GM12878 (cell line): Measurements from ENCODE around the gene PRDM16. TPM values are rescaled to one million over a fixed set of nuclear protein-coding genes. Genes with fewer than 3 reads are reported as not detected.

Source experiments
- ATAC-seq: fragments of 200-7000 bp; cut with Tn5 transposase; 3 replicates; pipeline ENCODE4 v1.9.1; 2020; ENCODE audit warnings: mild to moderate bottlenecking, moderate library complexity
- BruUV-seq: library from RNA; stranded (reverse); fragments of 400-500 nt; replicated peaks from 2 replicates; lab custom pipeline; 2021; lab: Mats Ljungman, UMichigan
- CTCF ChIA-PET: fragments of 300-600 bp; sonication (Branson Sonifier 250); formaldehyde crosslinking; extraction: SDS; loops from one replicate; lab custom pipeline; 2021; ENCODE audit warnings: inconsistent platforms; lab: Yijun Ruan, JAX
- POLR2A ChIA-PET: fragments of 350-600 bp; formaldehyde crosslinking; extraction: SDS; loops from one replicate; lab custom pipeline; 2021; ENCODE audit warnings: inconsistent platforms; lab: Charles Lee
- RAD21 ChIA-PET: fragments of 300-600 bp; sonication (Branson Sonifier 250); formaldehyde crosslinking; loops from one replicate; lab custom pipeline; 2023; ENCODE audit warnings: antibody characterized with exemption; ENCODE audit not compliant: unreplicated experiment; lab: Charles Lee
- SMC1A ChIA-PET: fragments of 300-600 bp; sonication (Branson Sonifier 250); formaldehyde crosslinking; loops from one replicate; lab custom pipeline; 2023; ENCODE audit not compliant: unreplicated experiment, uncharacterized antibody; lab: Charles Lee
- DNase-seq: peaks from one replicate; pipeline ENCODE4 v3.0.0-alpha.2; 2011; ENCODE audit warnings: low read depth, low spot score
- FAIRE-seq: peaks from 3 replicates; lab custom pipeline; 2011; peaks lifted over from hg19 to GRCh38; lab: Jason Lieb, UNC
- H2AFZ ChIP-seq: 2 replicates; pipeline ENCODE4 v1.6.0; 2011; ENCODE audit warnings: low read depth, low read length, control low read depth; ENCODE audit not compliant: control insufficient read depth
- H3K27ac ChIP-seq: 2 replicates; pipeline ENCODE4 v1.5.1; 2011; ENCODE audit warnings: control low read depth; ENCODE audit not compliant: control insufficient read depth, insufficient read depth
- H3K27me3 ChIP-seq, 2 experiments: replicated peaks in 1 of 2; 2 replicates each; pipeline versions ENCODE4 v1.6.0 to v1.6.1; 2011; ENCODE audit warnings: low read length in 1 of 2; ENCODE audit not compliant: control insufficient read depth in 2 of 2, insufficient read depth in 2 of 2
- H3K36me3 ChIP-seq, 2 experiments: 2 replicates each; pipeline ENCODE4 v1.5.1; 2011; ENCODE audit warnings: low read length in 1 of 2; ENCODE audit not compliant: control insufficient read depth in 2 of 2, insufficient read depth in 2 of 2
- H3K4me1 ChIP-seq: 2 replicates; pipeline ENCODE4 v1.6.1; 2011; ENCODE audit warnings: mild to moderate bottlenecking, low read length, moderate library complexity, mixed read lengths; ENCODE audit not compliant: control insufficient read depth, insufficient read depth
- H3K4me2 ChIP-seq: 2 replicates; pipeline ENCODE4 v1.6.0; 2011; ENCODE audit warnings: control low read depth; ENCODE audit not compliant: control insufficient read depth, insufficient read depth
- H3K4me3 ChIP-seq: fragments of 200-600 bp; sonication (generic); 2 replicates; pipeline ENCODE4 v1.5.1; 2016
- H3K79me2 ChIP-seq: 2 replicates; pipeline ENCODE4 v1.6.0; 2011; ENCODE audit warnings: low read length; ENCODE audit not compliant: control insufficient read depth, insufficient read depth
- H3K9ac ChIP-seq: 2 replicates; pipeline ENCODE4 v1.8.0; 2011; ENCODE audit warnings: low read length, control low read depth, mixed read lengths; ENCODE audit not compliant: control insufficient read depth, insufficient read depth
- H3K9me3 ChIP-seq: replicated peaks from 3 replicates; pipeline ENCODE4 v1.5.1; 2011; ENCODE audit warnings: mild to moderate bottlenecking, low read length; ENCODE audit not compliant: control insufficient read depth, insufficient read depth
- H4K20me1 ChIP-seq: 2 replicates; pipeline ENCODE4 v1.6.0; 2011; ENCODE audit not compliant: control insufficient read depth, insufficient read depth
- BACH1 ChIP-seq: fragments of 450-650 bp; IDR thresholded peaks from 2 replicates; pipeline ENCODE4 v1.6.1; 2017; ENCODE audit warnings: mild to moderate bottlenecking, borderline replicate concordance
- BHLHE40 ChIP-seq, 2 experiments: fragments of 450-650 bp in 1 of 2; IDR thresholded peaks; 2 replicates each; pipeline ENCODE4 v1.6.1; 2011 to 2017; ENCODE audit warnings: low read depth in 2 of 2, borderline replicate concordance in 1 of 2, improper control_type of control experiment in 1 of 2, low read length in 1 of 2, mild to moderate bottlenecking in 1 of 2
- CHD1 ChIP-seq: IDR thresholded peaks from 2 replicates; pipeline ENCODE4 v1.6.1; 2012; ENCODE audit warnings: low read depth, low read length, improper control_type of control experiment
- EP300 ChIP-seq, 2 experiments: fragments of 150-350 bp in 1 of 2; IDR thresholded peaks; 2 replicates each; pipeline ENCODE4 v1.6.1; 2011 to 2012; ENCODE audit warnings: low read depth in 2 of 2, low read length in 2 of 2, borderline replicate concordance in 1 of 2, improper control_type of control experiment in 1 of 2, inconsistent platforms in 1 of 2; ENCODE audit not compliant: control insufficient read depth in 1 of 2
- EZH2 ChIP-seq: IDR thresholded peaks from 2 replicates; pipeline ENCODE4 v1.6.1; 2012; ENCODE audit warnings: low read depth, mild to moderate bottlenecking, control low read depth, inconsistent platforms, low read length, borderline replicate concordance; ENCODE audit not compliant: control insufficient read depth
- MTA2 ChIP-seq: fragments of 450-650 bp; IDR thresholded peaks from 2 replicates; pipeline ENCODE4 v1.6.1; 2016; ENCODE audit warnings: low read depth, mild to moderate bottlenecking, moderate library complexity
- PBX3 ChIP-seq: IDR thresholded peaks from 2 replicates; pipeline ENCODE4 v1.6.1; 2011; ENCODE audit warnings: mild to moderate bottlenecking, low read depth, low read length, moderate library complexity; ENCODE audit not compliant: insufficient replicate concordance
- POU2F2 ChIP-seq: IDR thresholded peaks from 3 replicates; pipeline ENCODE4 v1.6.1; 2011; ENCODE audit warnings: low read depth, mild to moderate bottlenecking, low read length, borderline replicate concordance
- RELB ChIP-seq: fragments of 450-650 bp; IDR thresholded peaks from 2 replicates; pipeline ENCODE4 v1.6.1; 2017; ENCODE audit warnings: low read depth, mild to moderate bottlenecking, moderate library complexity
- SMAD5 ChIP-seq: IDR thresholded peaks from 2 replicates; pipeline ENCODE4 v1.6.1; 2016; ENCODE audit warnings: antibody characterized with exemption, low read depth
- SREBF1 ChIP-seq: IDR thresholded peaks from 2 replicates; pipeline ENCODE4 v1.6.1; 2012; ENCODE audit warnings: mild to moderate bottlenecking, low read length
- STAT1 ChIP-seq: fragments of 450-650 bp; conservative IDR thresholded peaks from 2 replicates; pipeline ENCODE4 v1.6.1; 2014; ENCODE audit warnings: antibody characterized with exemption, mild to moderate bottlenecking
- SUPT20H ChIP-seq: IDR thresholded peaks from 2 replicates; pipeline ENCODE4 v1.6.1; 2011; ENCODE audit warnings: low read depth, mild to moderate bottlenecking, low read length, moderate library complexity, borderline replicate concordance; ENCODE audit not compliant: control insufficient read depth
- ZNF217 ChIP-seq: fragments of 450-650 bp; IDR thresholded peaks from 2 replicates; pipeline ENCODE4 v1.6.1; 2017; ENCODE audit warnings: antibody characterized with exemption, mild to moderate bottlenecking
- ZNF384 ChIP-seq: IDR thresholded peaks from 2 replicates; pipeline ENCODE4 v1.6.1; 2012; ENCODE audit warnings: low read depth, mild to moderate bottlenecking, low read length, improper control_type of control experiment, borderline replicate concordance
- ZSCAN29 ChIP-seq: fragments of 450-650 bp; IDR thresholded peaks from 2 replicates; pipeline ENCODE4 v1.6.1; 2017; ENCODE audit warnings: mild to moderate bottlenecking, moderate library complexity
- WGBS: methylation state at CpG from one replicate; pipeline ENCODE4 v1.1.6; 2016; ENCODE audit warnings: low lambda C conversion rate; ENCODE audit not compliant: insufficient replicate concordance, insufficient coverage; ENCODE audit errors: missing lambda C conversion rate; 5-methylcytosine and 5-hydroxymethylcytosine counted together
- in situ Hi-C: fragments of 300-500 bp; cut with MboI; formaldehyde crosslinking; loops from 9 replicates; pipeline ENCODE4 v1.14.3; 2018; ENCODE audit warnings: mixed read lengths
- intact Hi-C: fragments of 100-400 bp; cut with micrococcal nuclease; formaldehyde crosslinking; loops from one replicate; pipeline ENCODE4 v1.14.2; 2022; ENCODE audit not compliant: unreplicated experiment
- polyA plus RNA-seq, 11 experiments: library from polyadenylated mRNA; depleted of rRNA in 4 of 11; unstranded in 6 of 11; stranded (reverse) in 5 of 11; fragments of >200 nt; fragmentation: Nextera tagmentation in 4 of 11; fragmentation: Illumina TruSeq in 1 of 11; extraction: Ambion mirVana in 4 of 11; extraction: Trizol in 1 of 11; gene quantifications; 1 replicate in 1 of 11; 2 replicates in 10 of 11; pipeline versions ENCODE4 v1.2.1 to v1.2.3, GENCODE V29; 2011 to 2016; ENCODE audit warnings: inconsistent platforms in 2 of 11, missing spikeins in 2 of 11, low read depth in 1 of 11
- total RNA-seq, 4 experiments: library from RNA; depleted of rRNA in 3 of 4; stranded (reverse); fragments of >200 nt in 3 of 4; fragmentation: Illumina TruSeq in 1 of 4; extraction: Trizol in 1 of 4; gene quantifications; 2 replicates each; pipeline versions ENCODE4 v1.2.1 to v1.2.3, GENCODE V29; 2013 to 2021

The PRDM16 gene
- total and polyA plus RNA-seq, 10 of the 15 experiments (the other 5 are each of a cell fraction or from before 2014, with no cell fraction given) = 0.03 TPM; not detected in 9

- TF ChIP-seq PBX3 (no peak), CHD1 (no peak), ZSCAN29 (no peak), BACH1 (no peak), MTA2 (no peak)
These were observed 207.4 kb downstream of the PRDM16 start (continued) for GRCh38 chr1:3276341-3276800.

- Histone ChIP-seq H3K4me1 (no peaks in the 10 kb centered on the region), H3K4me2 (no peak overlapping the region), H3K79me2 (no peaks in the 10 kb centered on the region), H3K36me3 (no peaks in the 10 kb centered on the region), H3K4me3 (no peak overlapping the region), H4K20me1 (no peaks in the 10 kb centered on the region; the same call in 1 of the 2 replicates), H3K27me3 (no peaks in the 10 kb centered on the region)
- in situ Hi-C loops (no loop called here), intact Hi-C loops (no loop called here)
- RAD21 ChIA-PET = no interaction called here
- DNase-seq = no peak
- ATAC-seq = no peak
- 59% methylated on average over 15 of the region's 15 CpGs for WGBS
- CTCF ChIA-PET = no interaction called here
- no TSS peak for BruUV-seq
- TF ChIP-seq RELB (no peak), ZNF384 (no peak), EP300 (IDR thresholded peaks at IDR 0.05; ENCODE audit: borderline replicate concordance in 1 of 2, control insufficient read depth in 1 of 2, low read depth in 2 of 2, low read length in 2 of 2) (no peak), BHLHE40 (IDR thresholded peaks at IDR 0.05; ENCODE audit: borderline replicate concordance in 1 of 2, low read depth in 2 of 2, low read length in 1 of 2) (no peak), ZNF217 (no peak), SMAD5 (no peak), EZH2 (no peak), SREBF1 (no peak), STAT1 (no peak), POU2F2 (no peak), MTA2 (no peak), SUPT20H (no peak)
- TF ChIP-seq, all 136 proteins: peak for 0
- Histone ChIP-seq H2AFZ (no peak overlapping the region), H3K9ac (no peak overlapping the region), H3K27ac (no peak overlapping the region), H3K9me3 (no peaks in the 10 kb centered on the region)
- POLR2A ChIA-PET = no interaction called here
- no peak for FAIRE-seq
- SMC1A ChIA-PET = no interaction called here
These were observed 208.0 kb downstream of the PRDM16 start for GRCh38 chr1:3277011-3277471.
